Midbrain (tissue), 1 donor: ENCODE measurements around the gene TMEM126A.
A peak's percentile ranks its signal among the peaks of the same experiment; 100 is the strongest.
"Not testable (repeated sequence)": the region's sequence is repeated elsewhere in the genome, so short reads cannot be mapped to it uniquely, and the experiment has no call there.

Experiments used
- DNase-seq: peaks from one replicate; lab custom pipeline; 2025; lab: John Stamatoyannopoulos, UW

TMEM126A gene

DNA sequence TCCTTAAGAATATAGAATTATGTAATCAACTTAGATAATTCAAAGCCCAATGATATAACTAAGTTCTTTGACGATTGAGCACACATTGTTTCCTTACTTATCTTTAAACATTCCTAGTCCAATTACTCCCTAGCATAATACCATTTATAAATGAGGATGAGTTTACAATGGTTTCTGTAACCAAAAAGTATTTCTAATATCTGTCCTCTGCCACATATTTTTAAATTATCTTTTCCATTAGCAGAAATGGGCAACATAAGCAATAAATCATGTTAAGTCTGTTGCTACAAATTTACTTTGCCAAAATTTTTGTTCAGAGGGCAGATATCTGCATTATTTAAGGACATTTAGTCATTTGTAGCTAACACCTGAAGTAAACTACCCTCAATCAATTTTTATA, 10.4 kb downstream of the TMEM126A start:
- no peak for DNase-seq

DNA sequence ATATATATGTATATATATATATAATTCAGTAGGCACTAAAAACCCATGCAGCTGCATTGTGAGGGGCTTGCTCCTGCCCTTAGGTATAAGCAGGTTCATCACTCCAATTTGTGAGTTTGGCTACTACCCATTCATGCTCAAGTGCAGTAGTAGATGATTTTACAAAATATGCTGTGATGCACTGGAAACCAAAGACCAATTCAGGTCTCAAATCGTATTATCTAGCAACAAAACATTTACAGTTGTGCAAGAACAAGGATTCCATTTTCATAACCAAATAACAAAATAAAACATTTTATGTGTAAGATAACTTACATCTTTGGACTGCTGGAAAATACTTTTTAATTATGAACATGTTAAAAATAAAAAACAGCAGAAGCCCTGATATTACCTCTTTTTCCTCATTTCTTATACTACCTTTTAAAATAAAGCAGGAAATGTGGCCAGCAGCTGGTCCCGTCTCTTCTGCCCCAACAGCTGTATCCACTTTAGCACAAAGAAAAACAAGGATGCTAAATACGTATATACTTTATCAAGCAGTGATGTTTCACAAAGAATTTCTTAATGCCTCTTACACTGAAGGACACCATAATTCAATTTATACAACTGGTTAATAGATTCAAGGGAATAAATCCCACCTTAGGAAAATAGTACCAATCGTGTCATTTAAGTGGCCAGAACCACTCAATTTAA, 14.4 kb downstream of the TMEM126A start:
- DNase-seq, result no peak

DNA sequence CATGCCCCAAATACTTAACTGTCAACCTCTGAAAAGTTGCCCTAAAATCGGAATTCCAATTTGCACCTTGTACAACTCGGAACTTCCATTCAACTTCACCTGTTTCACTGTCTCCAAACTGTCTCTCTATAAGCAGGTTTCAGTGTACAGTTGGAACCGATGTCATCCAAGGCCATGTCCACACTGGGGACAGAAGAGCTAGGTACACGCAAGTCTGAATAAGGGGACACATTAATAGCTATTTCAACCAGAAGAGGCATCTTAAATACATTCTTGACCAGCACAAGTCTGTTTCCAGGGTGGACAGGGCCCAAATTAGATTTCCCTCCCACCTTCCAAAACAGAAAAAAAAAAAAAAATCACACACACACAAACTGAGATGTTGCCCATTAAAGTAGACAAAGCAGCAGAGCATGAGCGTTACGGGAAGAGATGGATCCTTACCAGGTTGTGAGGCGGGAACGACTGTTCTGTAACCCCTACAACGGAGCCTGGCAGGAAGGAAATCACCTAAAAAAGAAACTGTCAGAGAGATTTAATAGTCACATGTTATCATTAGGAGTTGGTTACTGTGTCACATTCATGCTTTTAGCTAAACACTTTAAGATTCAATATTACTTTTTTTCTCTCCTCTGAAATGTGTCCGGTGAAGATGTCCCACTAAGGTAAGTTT, 15.4 kb downstream of the TMEM126A start:
- no peak for DNase-seq

DNA sequence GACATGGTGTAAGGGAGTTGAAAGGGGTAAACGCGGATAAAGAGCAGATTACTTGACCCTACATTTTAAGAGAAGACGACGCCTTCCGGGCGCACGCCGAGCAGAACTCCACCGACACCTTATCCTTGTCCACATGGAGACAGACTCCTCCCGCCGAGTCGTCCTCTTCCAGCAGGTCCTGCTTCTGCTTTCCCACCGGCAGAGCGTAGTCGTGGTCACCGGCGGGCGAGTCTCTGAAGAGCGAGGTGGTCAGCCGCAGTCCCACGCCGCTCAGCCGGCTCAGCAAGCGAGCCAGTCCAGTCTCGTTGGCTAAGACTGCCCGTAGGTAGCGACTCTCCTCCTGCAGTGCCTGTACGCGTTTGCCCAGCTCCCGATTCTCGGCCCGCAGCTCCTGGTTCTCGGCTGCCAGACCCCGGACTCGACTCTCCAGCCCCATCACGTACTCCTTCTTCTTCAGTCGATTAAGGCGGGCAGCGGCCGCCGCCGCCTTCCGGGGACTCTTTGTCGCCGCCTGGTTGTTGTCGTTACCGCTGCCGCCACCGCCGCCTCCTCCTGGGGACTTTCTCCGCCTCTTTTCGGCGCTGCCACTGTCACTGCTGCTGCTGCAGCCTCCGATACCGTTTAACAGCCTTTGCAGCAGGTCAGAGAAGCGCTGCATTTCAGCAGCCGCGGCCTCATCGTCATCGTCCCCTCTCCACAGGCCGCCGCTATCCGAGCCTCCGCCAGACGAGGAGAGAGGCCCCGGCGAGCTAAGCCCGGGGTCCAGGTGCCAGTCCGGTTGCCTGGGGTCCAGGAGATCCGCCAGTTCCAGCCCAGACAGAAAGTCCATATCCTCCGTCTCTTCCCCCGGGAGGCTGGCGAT, 16.2 kb downstream of the TMEM126A start:
- peak; percentile 67 for DNase-seq

DNA sequence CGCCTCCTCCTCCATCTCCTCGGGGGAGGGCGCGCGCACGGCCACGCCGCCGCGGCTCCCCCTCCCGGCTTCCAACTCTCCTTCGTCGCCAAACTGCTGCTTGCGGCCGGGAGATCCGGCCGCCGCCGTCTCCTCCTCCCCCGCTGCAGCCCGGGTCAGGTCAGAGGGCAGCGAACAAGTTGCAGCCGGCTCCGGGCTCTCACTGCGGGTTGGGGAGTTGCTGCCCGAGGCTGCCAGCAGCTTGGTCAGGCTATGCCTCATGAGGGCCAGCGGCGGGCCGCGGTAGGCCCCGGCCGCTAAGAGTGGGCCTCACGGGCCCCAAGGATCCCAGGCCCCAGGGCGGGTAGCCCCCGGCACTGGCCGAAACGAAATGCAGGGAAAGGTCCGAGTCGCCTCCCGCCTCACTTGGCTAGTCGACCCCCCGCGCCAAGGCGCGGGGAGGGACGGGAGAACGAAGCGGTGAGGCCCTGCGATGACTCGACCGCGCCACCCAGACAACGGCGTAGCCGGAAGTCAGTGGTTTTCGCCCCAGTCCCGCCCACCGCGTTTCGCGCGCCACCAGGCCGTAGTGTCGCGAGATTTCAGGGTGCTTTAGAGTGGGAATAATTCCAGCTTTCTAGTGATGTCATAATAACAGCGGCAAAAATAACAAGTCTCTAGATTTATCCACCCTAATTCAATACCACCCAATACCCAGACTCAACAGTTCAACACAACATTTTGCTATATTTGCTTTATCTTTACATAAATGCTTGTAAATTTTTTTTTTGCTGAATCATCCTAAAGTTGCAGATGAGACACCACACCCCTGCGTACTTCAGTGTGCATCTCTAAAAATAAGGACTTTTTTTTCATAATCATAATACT, 17.1 kb downstream of the TMEM126A start, which contains the start of gene CREBZF:
Gene CREBZF (minus strand): TSS at position 515 of the 867 bp plus-strand sequence. CDS start 254 bp downstream, at position 261.
- peak; percentile 92 for DNase-seq

DNA sequence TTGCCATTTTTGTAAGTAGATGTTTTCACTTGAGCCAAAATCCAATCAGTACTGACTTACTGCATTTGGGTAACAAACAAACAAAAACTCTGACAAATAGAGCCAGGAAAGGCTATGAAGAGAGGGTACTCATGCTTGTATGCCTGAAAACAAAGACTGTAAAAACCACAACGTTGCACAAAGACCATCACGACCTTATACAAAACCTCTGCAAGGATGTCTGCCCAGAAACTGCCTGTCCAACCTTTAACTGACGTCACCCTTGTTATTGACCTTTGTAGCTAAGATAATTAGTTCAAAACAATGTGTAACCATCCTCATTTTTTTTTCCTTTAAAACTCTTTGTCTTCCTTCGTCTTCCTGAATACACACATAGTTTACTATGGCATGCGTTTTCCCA, 18.0 kb downstream of the TMEM126A start:
- peak; percentile 20 for DNase-seq

DNA sequence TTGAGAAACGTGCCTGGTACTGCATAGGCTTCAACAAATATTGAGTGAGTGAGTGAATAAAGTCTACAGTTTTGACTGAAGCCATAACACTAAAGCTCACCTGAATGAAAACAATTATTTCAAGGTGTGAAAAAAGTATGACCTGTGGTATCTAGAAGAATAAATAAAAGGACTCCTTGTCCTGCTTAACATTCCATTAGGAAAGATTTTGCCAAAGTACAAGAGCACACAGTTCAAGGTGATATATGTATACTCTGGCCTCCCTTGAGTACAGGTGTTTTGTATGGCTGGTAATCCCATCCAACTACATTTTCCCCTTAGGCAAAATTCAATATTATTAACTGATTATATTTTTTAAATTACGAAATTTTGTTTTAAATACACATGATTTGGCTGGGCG, 18.9 kb downstream of the TMEM126A start:
- no peak for DNase-seq

DNA sequence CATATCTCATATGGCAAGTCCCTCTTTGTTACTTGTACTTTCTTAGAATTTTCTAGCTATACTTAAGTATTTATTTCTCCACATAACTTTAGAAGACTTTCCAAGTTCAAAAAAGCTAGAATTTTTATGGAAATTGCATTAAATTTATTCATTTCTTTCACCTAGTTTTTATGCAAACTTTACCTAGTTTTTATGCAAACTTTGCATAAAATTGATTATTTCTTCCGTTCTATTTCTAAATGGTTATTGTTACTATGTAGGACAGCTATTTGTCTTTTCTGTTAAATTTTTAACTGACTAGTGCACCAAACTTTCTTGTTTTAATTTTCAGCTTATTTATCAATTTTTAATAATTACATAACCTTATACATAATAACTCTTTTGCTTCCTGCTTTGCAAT, 20.4 kb downstream of the TMEM126A start:
- no peak for DNase-seq

DNA sequence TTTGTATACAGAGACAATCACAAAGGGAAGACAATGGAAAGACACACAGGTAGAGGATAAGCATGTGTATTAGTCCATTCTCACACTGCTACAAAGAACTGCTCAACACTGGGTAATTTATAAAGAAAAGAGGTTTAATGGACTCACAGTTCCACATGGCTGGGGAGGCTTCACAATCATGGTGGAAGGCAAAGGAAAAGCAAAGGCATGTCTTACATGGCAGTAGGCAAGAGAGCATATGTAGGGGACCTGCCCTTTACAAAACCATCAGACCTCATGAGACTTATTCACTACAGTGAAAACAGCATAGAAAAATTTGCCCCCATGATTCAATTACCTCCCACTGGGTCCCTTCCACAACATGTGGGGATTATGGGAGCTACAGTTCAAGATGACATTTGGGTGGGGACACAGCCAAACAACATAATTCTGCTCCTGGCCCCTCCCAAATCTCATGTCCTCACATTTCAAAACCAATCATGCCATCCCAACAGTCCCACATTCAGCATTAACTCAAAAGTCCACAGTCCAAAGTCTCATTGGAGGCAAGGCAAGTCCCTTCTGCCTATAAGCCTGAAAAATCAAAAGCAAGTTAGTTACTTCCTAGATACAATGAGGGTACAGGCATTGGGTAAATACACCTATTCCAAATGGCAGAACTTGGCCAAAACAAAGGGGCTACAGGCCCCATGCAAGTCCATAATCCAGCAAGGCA, 23.3 kb downstream of the TMEM126A start:
- DNase-seq, result not testable (repeated sequence)

DNA sequence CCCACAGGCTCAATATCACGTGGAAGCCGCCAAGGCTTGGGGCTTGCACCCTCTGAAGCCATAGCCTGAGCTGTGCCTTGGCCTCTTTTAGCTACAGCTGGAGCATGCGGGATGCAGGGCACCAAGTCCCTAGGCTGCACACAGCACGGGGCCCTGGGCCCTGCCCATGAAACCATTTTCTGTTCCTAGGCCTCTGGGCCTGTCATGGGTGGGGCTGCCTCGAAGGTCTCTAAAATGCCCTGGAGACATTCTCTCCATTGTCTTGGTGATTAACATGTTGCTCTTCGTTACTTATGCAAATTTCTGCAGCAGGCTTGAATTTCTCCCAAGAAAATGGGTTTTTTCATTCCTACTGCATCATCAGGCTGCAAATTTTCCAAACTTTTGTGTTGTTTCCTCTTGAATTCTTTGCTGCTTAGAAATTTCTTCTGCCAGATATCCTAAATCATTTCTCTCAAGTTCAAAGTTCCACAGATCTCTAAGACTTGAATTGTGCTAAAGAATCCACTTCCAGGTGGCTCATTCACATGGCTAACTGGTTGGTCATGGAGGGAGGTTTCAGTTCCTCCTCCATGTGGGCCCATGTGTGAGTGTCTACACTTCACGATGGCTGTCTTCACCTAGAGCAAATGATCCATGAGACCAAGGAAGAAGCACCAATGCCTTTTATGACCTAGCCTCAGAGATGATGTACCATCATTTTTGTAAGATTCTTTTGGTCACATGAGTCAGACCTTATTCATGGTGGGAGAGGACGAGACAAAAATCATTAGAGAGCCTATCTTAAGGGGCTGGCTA, 24.5 kb downstream of the TMEM126A start:
- DNase-seq, result no peak

DNA sequence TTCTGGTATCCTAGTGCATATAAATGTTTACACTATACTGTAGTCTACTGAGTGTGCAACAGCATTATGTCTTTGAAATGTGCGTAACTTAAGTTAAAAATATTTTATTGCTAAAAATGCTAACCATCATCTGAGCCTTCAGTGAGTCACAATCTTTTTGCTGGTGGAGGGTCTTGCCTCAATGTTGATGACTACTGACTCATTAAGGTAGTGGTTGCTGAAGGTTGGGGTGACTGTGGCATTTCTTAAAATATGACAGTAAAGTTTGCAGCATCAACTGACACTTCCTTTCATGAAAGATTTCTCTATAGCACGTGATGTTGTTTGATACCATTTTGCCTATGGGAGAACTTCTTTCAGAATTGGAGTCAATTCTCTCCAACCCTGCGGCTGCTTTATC, 25.6 kb downstream of the TMEM126A start:
- no peak for DNase-seq

DNA sequence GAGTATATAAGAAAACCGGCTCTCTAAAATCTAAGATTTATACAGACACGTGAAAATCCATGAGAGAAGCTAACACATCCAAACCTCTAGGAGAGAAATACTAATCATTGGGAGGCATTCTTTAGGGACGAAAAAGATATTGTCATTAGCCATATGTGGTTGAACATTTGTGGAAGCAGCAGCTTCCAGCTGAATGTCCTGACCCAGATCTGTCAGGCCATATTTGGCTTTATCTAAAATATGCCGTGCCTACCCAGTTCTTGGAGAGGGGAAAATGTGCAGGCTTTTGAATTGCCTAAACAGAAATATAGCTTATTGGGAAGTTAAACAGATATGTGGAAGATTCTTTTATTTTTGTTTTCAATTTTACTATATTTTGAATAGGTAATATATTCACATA, 31.8 kb downstream of the TMEM126A start:
- DNase-seq, result no peak

DNA sequence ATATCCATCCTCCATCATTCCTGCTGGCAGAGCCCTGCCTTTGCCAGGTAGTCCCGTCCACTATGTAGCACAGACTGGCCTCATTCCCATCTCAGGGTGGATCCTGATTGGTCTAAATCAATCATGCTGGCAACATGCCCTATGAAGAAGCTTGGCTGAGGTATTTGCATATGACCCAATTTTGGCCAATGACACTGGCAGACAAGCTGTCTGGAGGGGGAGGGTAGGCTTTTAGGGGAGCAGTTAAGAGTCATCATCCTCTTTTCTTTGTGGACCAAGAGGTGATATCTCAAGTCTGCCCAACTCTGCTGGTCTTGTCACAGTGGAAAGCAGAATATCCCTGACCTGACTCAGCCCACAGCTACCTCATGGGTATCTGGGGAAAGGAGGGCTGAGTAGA, 33.1 kb downstream of the TMEM126A start:
- DNase-seq, result no peak

DNA sequence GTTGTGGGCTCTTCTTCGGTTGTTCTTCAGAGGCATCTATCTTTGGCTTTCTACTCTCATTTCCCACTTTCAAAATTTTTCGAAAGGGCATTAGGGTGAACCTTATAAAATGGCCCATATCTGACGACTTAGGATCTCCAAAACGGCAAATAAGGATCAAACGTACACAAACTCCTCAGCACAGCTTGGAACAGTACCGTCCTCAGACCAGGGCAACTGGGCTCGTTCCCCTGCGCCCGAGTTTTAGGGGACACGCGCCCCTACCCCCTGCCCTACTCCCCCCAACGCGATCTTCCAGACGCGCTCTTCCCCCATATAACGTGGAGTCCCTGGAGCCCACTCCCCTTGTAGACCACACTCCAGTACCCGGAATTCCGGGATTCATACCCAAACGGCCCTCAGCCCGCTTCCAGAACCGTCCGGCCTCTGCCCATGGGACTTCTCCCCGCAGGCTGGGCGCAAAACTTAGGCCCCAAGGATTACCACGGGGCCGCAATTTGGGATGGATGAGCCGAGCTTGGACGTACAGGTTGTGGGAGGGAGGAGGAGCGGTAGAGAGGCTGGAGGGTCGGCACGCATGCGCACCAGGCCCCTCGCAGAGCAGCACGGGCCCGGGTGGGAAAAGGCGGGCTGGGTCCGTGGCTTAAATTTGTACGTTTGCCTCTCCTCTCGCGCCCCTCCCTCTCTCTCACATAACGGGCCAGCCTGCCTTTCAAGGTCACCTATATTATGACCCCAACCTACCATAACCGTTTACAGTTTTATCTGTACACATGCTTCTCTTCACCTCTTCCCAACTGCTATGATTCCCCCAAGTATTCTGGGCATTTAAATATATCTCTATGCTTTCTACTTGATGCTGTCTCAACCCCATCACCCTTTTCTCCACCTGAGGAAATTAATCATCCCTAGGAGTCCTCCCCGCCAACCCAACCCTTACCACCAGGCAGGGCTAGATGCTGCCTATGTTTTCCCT, 34.9 kb downstream of the TMEM126A start:
- DNase-seq, result peak; percentile 41

DNA sequence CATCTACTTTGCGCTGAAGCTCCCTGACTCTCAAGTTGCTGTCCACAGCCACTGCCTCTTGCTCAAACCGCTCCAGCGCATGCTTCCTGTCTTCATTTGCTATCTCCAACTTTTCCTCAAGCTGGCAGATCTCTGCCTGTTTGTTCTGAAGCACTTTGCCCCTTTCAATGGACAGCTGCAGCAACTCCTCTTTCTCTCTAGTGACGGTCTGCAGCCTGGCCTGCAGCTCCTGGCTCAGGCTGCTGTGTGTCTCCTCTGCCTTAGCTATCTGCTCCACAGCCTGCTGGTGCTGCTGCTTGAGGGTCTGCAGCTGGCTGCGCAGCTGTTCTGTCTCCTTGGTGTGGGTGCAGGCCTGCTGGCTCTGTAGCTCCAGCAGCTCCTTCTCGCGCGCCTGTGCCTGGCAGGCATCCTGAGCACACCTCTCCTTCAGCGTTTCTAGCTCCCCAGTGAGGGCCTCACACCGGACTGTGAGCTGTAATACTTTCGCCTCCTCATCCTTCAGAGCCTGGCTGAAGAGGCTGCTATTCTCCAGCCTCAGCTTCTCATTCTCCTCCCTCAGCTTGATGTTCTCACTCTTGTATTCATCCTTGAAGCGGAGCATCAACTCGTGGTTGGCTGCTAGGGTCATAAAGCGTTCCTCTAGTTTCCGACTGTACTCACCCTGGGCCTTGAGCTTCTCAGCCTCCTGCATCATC, 37.5 kb downstream of the TMEM126A start:
- DNase-seq, result no peak

DNA sequence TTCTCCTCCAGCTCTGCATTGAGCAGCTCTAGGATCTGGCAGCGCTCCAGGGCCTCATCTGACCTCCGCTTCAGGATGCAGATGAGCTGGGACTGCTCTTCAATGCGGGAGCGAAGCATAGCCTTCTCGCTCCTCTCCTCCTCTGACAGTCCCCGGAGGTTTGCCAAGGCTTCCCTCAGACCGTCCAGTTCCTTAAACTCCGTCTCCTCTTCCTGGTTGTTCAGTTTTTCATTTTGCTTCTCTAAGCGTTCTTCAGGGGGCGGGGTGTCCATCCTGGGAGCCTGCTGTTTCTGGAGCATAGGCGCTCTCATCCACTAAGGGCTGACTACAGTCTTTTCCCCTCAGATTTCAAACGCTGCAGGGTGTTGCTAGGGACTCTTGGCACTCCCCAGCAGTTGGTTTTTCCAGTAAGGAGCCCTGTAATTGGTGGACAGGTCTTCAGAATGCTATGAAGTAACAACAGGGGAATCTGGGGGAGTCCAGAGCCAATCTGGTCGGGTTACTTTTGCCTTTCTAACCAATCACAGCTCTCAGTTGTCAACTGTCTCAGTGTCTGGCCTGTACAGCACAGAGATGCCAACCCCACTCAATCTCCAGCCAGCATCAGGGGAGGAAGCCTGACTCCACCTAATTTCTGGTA, 38.2 kb downstream of the TMEM126A start, which contains the start of gene CCDC89:
Gene CCDC89 (minus strand): TSS at position 376 of the 640 bp plus-strand sequence. CDS start 65 bp downstream, at position 311.
- peak; percentile 86 for DNase-seq

DNA sequence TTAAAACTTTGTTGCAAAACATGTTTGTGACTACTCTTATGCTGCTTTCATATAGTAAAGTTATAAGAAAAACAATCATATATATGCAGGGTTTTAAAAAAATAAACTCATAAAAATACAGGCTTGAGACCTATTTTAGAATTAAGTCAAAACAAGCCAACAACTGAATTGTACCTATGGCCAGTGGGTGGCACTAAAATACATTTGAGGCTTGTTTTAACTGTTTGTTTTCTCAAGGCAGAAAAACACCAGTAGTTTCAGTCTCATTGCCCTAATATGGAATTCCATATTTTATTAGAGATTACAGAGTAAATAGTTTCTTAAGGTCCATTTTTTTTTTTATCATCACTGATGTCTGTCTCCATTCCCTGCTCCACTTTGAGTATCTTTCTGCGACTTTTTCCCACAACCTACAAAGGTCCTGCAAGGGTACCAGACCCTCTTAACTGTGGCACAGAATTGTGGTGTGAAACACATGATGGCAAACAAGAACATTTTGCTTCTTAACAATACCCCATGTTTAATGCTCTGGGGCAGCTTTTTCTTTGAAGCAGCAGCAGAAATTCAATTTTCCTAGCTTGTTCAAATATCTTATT, 46.7 kb downstream of the TMEM126A start:
- peak; percentile 70 for DNase-seq
